GM23338 (cell line): ENCODE data around the gene RAB36. TPM values are rescaled to one million over a fixed set of nuclear protein-coding genes. Genes with fewer than 3 reads are reported as not detected.

Experiments
- ATAC-seq: fragments of 200-7000 bp; cut with Tn5 transposase; 3 replicates; pipeline ENCODE4 v1.9.1; 2020
- DNase-seq: peaks from one replicate; pipeline ENCODE4 v3.0.0-alpha.2; 2015; ENCODE audit warnings: low spot score
- H2AFZ ChIP-seq: fragments of 200-600 bp; sonication (generic); 2 replicates; pipeline ENCODE4 v1.8.0; 2016; ENCODE audit warnings: antibody characterized with exemption, mild to moderate bottlenecking, moderate library complexity
- H3F3A ChIP-seq: fragments of 200-600 bp; sonication (generic); replicated peaks from 2 replicates; pipeline ENCODE4 v1.8.0; 2017; ENCODE audit warnings: antibody characterized with exemption, mixed run types, low read depth
- H3K27ac ChIP-seq: fragments of 200-600 bp; sonication (generic); 2 replicates; pipeline ENCODE4 v1.6.1; 2016; ENCODE audit warnings: low read depth
- H3K27me3 ChIP-seq: fragments of 200-600 bp; sonication (generic); 2 replicates; pipeline ENCODE4 v1.8.0; 2016; ENCODE audit warnings: mild to moderate bottlenecking, mixed run types, moderate library complexity; ENCODE audit not compliant: insufficient read depth
- H3K36me3 ChIP-seq: fragments of 200-600 bp; sonication (generic); 2 replicates; pipeline ENCODE4 v1.8.0; 2016; ENCODE audit warnings: mild to moderate bottlenecking; ENCODE audit not compliant: insufficient read depth
- H3K4me1 ChIP-seq: fragments of 200-600 bp; sonication (generic); 2 replicates; pipeline ENCODE4 v1.8.0; 2016; ENCODE audit warnings: mild to moderate bottlenecking, moderate library complexity; ENCODE audit not compliant: insufficient read depth
- H3K4me2 ChIP-seq: fragments of 200-600 bp; sonication (generic); 2 replicates; pipeline ENCODE4 v1.7.1; 2017; ENCODE audit warnings: mixed run types
- H3K4me3 ChIP-seq: fragments of 200-600 bp; sonication (generic); 2 replicates; pipeline ENCODE4 v1.6.1; 2016; ENCODE audit warnings: mixed run types
- H3K79me2 ChIP-seq: fragments of 200-600 bp; sonication (generic); replicated peaks from 2 replicates; pipeline ENCODE4 v1.8.0; 2017; ENCODE audit warnings: mild to moderate bottlenecking; ENCODE audit not compliant: insufficient read depth
- H3K9me2 ChIP-seq: fragments of 200-600 bp; sonication (generic); 2 replicates; pipeline ENCODE4 v1.8.0; 2017; ENCODE audit not compliant: insufficient read depth
- H4K20me1 ChIP-seq: fragments of 200-600 bp; sonication (generic); replicated peaks from 2 replicates; pipeline ENCODE4 v1.8.0; 2017; ENCODE audit warnings: mild to moderate bottlenecking; ENCODE audit not compliant: insufficient read depth
- H3K27ac Mint-ChIP-seq: 2 replicates; pipeline ENCODE4 v1.8.0; 2020; ENCODE audit warnings: inconsistent platforms, mild to moderate bottlenecking, moderate library complexity, mixed read lengths
- H3K27me3 Mint-ChIP-seq: 3 replicates; pipeline ENCODE4 v1.8.0; 2022; ENCODE audit warnings: low read depth, mild to moderate bottlenecking, moderate library complexity, mixed read lengths, inconsistent platforms; ENCODE audit not compliant: insufficient read depth, poor library complexity
- H3K36me3 Mint-ChIP-seq: 3 replicates; pipeline ENCODE4 v1.8.0; 2021; ENCODE audit warnings: low read depth, mild to moderate bottlenecking, inconsistent platforms, moderate library complexity, mixed read lengths
- H3K4me1 Mint-ChIP-seq: 3 replicates; pipeline ENCODE4 v1.8.0; 2020; ENCODE audit warnings: mild to moderate bottlenecking, inconsistent platforms, mixed read lengths
- H3K4me3 Mint-ChIP-seq: 3 replicates; pipeline ENCODE4 v1.8.0; 2021; ENCODE audit warnings: moderate library complexity, mild to moderate bottlenecking, inconsistent platforms, mixed read lengths
- H3K9me3 Mint-ChIP-seq: 3 replicates; pipeline ENCODE4 v1.8.0; 2020; ENCODE audit warnings: moderate library complexity, mild to moderate bottlenecking, inconsistent platforms, mixed read lengths
- EZH2 ChIP-seq: fragments of 200-600 bp; sonication (generic); IDR thresholded peaks from one replicate; pipeline ENCODE4 v1.8.0; 2017; ENCODE audit warnings: antibody characterized with exemption, mild to moderate bottlenecking, low read depth; ENCODE audit not compliant: unreplicated experiment
- EZH2phosphoT487 ChIP-seq: fragments of 200-600 bp; sonication (generic); IDR thresholded peaks from one replicate; pipeline ENCODE4 v1.8.1; 2018; ENCODE audit warnings: antibody characterized with exemption; ENCODE audit not compliant: unreplicated experiment
- JUNB ChIP-seq: IDR thresholded peaks from one replicate; pipeline ENCODE4 v1.6.1; 2016; ENCODE audit warnings: antibody characterized with exemption; ENCODE audit not compliant: unreplicated experiment
- POLR2AphosphoS5 ChIP-seq: IDR thresholded peaks from 2 replicates; pipeline ENCODE4 v1.6.1; 2016; ENCODE audit warnings: antibody characterized with exemption, low read depth
- REST ChIP-seq: IDR thresholded peaks from one replicate; pipeline ENCODE4 v1.6.1; 2018; ENCODE audit warnings: antibody characterized with exemption; ENCODE audit not compliant: unreplicated experiment
- STAT1 ChIP-seq: IDR thresholded peaks from one replicate; pipeline ENCODE4 v1.6.1; 2016; ENCODE audit warnings: antibody characterized with exemption; ENCODE audit not compliant: unreplicated experiment
- ZNF114 ChIP-seq: fragments of 250-450 bp; sonication (Bioruptor Pico); IDR thresholded peaks from 2 replicates; pipeline ENCODE4 v1.5.0; 2020; ENCODE audit warnings: mild to moderate bottlenecking, moderate library complexity
- ZNF331 ChIP-seq: fragments of 250-450 bp; sonication (Bioruptor Pico); IDR thresholded peaks from 2 replicates; pipeline ENCODE4 v1.5.0; 2020; ENCODE audit warnings: low read depth, mild to moderate bottlenecking, moderate library complexity
- polyA plus RNA-seq: library from polyadenylated mRNA; unstranded; fragments of >200 nt; fragmentation: Nextera tagmentation; extraction: Ambion mirVana; gene quantifications from 2 replicates; pipeline ENCODE4 v1.2.1, GENCODE V29; 2016
- total RNA-seq: library from RNA; depleted of rRNA; stranded (reverse); fragments of >200 nt; shearing (Covaris generic); gene quantifications from 2 replicates; pipeline ENCODE4 v1.2.3, GENCODE V29; 2014
- TF ChIP-seq, protein P1 (sequence below): fragments of 250-450 bp; sonication (Bioruptor Pico); IDR thresholded peaks from 2 replicates; pipeline ENCODE4 v1.5.0; 2020; ENCODE audit warnings: mild to moderate bottlenecking, moderate library complexity
- TF ChIP-seq, protein P2 (sequence below), 2 experiments: fragments of 200-600 bp in 1 of 2; sonication (generic) in 1 of 2; conservative IDR thresholded peaks; 2 replicates each; pipeline versions ENCODE4 v1.5.1 to v1.6.1; 2016 to 2017; ENCODE audit warnings: antibody characterized with exemption in 2 of 2, low read depth in 2 of 2, mild to moderate bottlenecking in 2 of 2, moderate library complexity in 1 of 2

RAB36 gene
- total and polyA plus RNA-seq, 2 experiments from 2014 or later = 0.58 to 1.2 TPM

GRCh38 chr22:23163665-23164064 lies 18.4 kb downstream of the RAB36 start (continued):
- TF ChIP-seq REST = no peak
- no peak for TF ChIP-seq ZNF331 (CRISPR knock-in tag)

DNA sequence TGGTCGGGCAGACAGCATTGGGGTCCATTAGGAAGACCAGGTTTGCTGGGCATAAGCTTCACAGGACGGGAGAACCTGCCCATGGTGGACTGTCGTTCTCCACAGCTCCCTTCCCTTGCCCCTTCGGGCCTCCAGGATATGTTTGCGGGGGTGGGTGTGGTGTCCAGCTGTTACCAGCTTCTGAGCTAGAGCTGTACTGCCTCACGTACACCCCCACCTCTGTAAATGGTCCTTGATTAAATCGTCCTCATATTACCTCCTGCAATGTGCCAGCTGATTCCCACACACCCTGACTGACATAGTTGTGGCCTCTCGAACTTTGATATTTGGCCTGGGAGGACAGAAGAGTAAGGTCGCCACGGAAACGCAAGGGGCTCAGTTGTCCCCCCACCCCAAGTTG lies 18.8 kb downstream of the RAB36 start:
- Mint-ChIP-seq H3K27ac (no peak overlapping the region), H3K4me1 (peaks cover 21% of the 10 kb centered on the region), H3K36me3 (no peaks in the 10 kb centered on the region), H3K4me3 (no peak overlapping the region), H3K27me3 (peaks cover 20% of the 10 kb centered on the region), H3K9me3 (no peaks in the 10 kb centered on the region)
- no peak overlapping the region for H3K4me2 ChIP-seq
- H2AFZ ChIP-seq = no peak overlapping the region
- no peak overlapping the region for H3K4me3 ChIP-seq
- H3K9me2 ChIP-seq = no peaks in the 10 kb centered on the region
- H4K20me1 ChIP-seq = no peaks in the 10 kb centered on the region
- ATAC-seq (no peak), DNase-seq (no peak)
- no peaks in the 10 kb centered on the region for H3K27me3 ChIP-seq
- no peaks in the 10 kb centered on the region for H3K36me3 ChIP-seq
- peaks cover 7% of the 10 kb centered on the region; the same call in 1 of the 2 replicates for H3K4me1 ChIP-seq
- H3F3A ChIP-seq = no peaks in the 10 kb centered on the region
- H3K79me2 ChIP-seq = no peaks in the 10 kb centered on the region
- no peak overlapping the region for H3K27ac ChIP-seq
- TF ChIP-seq EZH2phosphoT487 = no peak
- no peak for TF ChIP-seq JUNB
- no peak for TF ChIP-seq POLR2AphosphoS5
- TF ChIP-seq STAT1 = no peak
- TF ChIP-seq, protein P1, sequence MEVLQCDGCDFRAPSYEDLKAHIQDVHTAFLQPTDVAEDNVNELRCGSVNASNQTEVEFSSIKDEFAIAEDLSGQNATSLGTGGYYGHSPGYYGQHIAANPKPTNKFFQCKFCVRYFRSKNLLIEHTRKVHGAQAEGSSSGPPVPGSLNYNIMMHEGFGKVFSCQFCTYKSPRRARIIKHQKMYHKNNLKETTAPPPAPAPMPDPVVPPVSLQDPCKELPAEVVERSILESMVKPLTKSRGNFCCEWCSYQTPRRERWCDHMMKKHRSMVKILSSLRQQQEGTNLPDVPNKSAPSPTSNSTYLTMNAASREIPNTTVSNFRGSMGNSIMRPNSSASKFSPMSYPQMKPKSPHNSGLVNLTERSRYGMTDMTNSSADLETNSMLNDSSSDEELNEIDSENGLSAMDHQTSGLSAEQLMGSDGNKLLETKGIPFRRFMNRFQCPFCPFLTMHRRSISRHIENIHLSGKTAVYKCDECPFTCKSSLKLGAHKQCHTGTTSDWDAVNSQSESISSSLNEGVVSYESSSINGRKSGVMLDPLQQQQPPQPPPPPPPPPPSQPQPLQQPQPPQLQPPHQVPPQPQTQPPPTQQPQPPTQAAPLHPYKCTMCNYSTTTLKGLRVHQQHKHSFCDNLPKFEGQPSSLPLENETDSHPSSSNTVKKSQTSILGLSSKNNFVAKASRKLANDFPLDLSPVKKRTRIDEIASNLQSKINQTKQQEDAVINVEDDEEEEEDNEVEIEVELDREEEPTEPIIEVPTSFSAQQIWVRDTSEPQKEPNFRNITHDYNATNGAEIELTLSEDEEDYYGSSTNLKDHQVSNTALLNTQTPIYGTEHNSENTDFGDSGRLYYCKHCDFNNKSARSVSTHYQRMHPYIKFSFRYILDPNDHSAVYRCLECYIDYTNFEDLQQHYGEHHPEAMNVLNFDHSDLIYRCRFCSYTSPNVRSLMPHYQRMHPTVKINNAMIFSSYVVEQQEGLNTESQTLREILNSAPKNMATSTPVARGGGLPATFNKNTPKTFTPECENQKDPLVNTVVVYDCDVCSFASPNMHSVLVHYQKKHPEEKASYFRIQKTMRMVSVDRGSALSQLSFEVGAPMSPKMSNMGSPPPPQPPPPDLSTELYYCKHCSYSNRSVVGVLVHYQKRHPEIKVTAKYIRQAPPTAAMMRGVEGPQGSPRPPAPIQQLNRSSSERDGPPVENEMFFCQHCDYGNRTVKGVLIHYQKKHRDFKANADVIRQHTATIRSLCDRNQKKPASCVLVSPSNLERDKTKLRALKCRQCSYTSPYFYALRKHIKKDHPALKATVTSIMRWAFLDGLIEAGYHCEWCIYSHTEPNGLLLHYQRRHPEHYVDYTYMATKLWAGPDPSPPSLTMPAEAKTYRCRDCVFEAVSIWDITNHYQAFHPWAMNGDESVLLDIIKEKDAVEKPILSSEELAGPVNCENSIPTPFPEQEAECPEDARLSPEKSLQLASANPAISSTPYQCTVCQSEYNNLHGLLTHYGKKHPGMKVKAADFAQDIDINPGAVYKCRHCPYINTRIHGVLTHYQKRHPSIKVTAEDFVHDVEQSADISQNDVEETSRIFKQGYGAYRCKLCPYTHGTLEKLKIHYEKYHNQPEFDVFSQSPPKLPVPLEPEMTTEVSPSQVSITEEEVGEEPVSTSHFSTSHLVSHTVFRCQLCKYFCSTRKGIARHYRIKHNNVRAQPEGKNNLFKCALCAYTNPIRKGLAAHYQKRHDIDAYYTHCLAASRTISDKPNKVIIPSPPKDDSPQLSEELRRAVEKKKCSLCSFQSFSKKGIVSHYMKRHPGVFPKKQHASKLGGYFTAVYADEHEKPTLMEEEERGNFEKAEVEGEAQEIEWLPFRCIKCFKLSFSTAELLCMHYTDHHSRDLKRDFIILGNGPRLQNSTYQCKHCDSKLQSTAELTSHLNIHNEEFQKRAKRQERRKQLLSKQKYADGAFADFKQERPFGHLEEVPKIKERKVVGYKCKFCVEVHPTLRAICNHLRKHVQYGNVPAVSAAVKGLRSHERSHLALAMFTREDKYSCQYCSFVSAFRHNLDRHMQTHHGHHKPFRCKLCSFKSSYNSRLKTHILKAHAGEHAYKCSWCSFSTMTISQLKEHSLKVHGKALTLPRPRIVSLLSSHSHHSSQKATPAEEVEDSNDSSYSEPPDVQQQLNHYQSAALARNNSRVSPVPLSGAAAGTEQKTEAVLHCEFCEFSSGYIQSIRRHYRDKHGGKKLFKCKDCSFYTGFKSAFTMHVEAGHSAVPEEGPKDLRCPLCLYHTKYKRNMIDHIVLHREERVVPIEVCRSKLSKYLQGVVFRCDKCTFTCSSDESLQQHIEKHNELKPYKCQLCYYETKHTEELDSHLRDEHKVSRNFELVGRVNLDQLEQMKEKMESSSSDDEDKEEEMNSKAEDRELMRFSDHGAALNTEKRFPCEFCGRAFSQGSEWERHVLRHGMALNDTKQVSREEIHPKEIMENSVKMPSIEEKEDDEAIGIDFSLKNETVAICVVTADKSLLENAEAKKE (CRISPR knock-in tag) = no peak
- no peak for TF ChIP-seq EZH2
- TF ChIP-seq ZNF114 (CRISPR knock-in tag) = no peak
- no peak for TF ChIP-seq ZNF331 (CRISPR knock-in tag)
- TF ChIP-seq REST = no peak
- TF ChIP-seq, protein P2, sequence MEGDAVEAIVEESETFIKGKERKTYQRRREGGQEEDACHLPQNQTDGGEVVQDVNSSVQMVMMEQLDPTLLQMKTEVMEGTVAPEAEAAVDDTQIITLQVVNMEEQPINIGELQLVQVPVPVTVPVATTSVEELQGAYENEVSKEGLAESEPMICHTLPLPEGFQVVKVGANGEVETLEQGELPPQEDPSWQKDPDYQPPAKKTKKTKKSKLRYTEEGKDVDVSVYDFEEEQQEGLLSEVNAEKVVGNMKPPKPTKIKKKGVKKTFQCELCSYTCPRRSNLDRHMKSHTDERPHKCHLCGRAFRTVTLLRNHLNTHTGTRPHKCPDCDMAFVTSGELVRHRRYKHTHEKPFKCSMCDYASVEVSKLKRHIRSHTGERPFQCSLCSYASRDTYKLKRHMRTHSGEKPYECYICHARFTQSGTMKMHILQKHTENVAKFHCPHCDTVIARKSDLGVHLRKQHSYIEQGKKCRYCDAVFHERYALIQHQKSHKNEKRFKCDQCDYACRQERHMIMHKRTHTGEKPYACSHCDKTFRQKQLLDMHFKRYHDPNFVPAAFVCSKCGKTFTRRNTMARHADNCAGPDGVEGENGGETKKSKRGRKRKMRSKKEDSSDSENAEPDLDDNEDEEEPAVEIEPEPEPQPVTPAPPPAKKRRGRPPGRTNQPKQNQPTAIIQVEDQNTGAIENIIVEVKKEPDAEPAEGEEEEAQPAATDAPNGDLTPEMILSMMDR (conservative IDR thresholded peaks at IDR 0.05; ENCODE audit: low read depth in 2 of 2) = no peak
